DOHH2 (cell line): ENCODE measurements around the gene HEXA.
A peak's percentile ranks its signal among the peaks of the same experiment; 100 is the strongest.

Experiments
- H3F3A ChIP-seq: fragments of 200-600 bp; sonication (generic), shearing (Covaris generic); 2 replicates; pipeline ENCODE4 v1.6.0; 2016; ENCODE audit warnings: antibody characterized with exemption, mild to moderate bottlenecking; ENCODE audit not compliant: control insufficient read depth, insufficient read depth
- H3K27ac ChIP-seq: fragments of 200-600 bp; sonication (generic); 2 replicates; pipeline ENCODE4 v1.5.1; 2014; ENCODE audit warnings: low read depth, mild to moderate bottlenecking, low read length, moderate library complexity
- H3K27me3 ChIP-seq: fragments of 200-600 bp; sonication (generic); 2 replicates; pipeline ENCODE4 v1.6.1; 2014; ENCODE audit warnings: mild to moderate bottlenecking, low read length, mixed read lengths; ENCODE audit not compliant: control insufficient read depth
- H3K36me3 ChIP-seq: fragments of 200-600 bp; sonication (generic); 2 replicates; pipeline ENCODE4 v1.6.1; 2014; ENCODE audit warnings: mild to moderate bottlenecking, low read length, moderate library complexity, mixed read lengths; ENCODE audit not compliant: control insufficient read depth
- H3K4me1 ChIP-seq: fragments of 200-600 bp; sonication (generic); 2 replicates; pipeline ENCODE4 v1.6.1; 2014; ENCODE audit warnings: mild to moderate bottlenecking, low read length, mixed read lengths; ENCODE audit not compliant: control insufficient read depth
- H3K4me2 ChIP-seq: fragments of 200-600 bp; sonication (generic); 2 replicates; pipeline ENCODE4 v1.6.0; 2014; ENCODE audit warnings: mild to moderate bottlenecking, low read length, moderate library complexity
- H3K4me3 ChIP-seq: fragments of 200-600 bp; sonication (generic); 2 replicates; pipeline ENCODE4 v1.5.1; 2014; ENCODE audit warnings: mild to moderate bottlenecking, low read length, mixed read lengths
- H3K79me2 ChIP-seq: fragments of 200-600 bp; sonication (generic); 2 replicates; pipeline ENCODE4 v1.6.1; 2014; ENCODE audit warnings: mild to moderate bottlenecking, low read length, mixed read lengths; ENCODE audit not compliant: control insufficient read depth
- H3K9me2 ChIP-seq: fragments of 200-600 bp; sonication (generic); replicated peaks from 2 replicates; pipeline ENCODE4 v1.6.1; 2014; ENCODE audit warnings: mild to moderate bottlenecking, low read length, mixed read lengths; ENCODE audit not compliant: control insufficient read depth
- H3K9me3 ChIP-seq: fragments of 200-600 bp; sonication (generic); 2 replicates; pipeline ENCODE4 v1.6.1; 2014; ENCODE audit warnings: antibody characterized with exemption, low read length, mixed read lengths; ENCODE audit not compliant: control insufficient read depth, insufficient read depth
- H4K20me1 ChIP-seq: fragments of 200-600 bp; sonication (generic); 2 replicates; pipeline ENCODE4 v1.6.0; 2014; ENCODE audit warnings: low read depth, mild to moderate bottlenecking, antibody characterized with exemption, low read length, moderate library complexity; ENCODE audit not compliant: control insufficient read depth, insufficient read depth
- CTCF ChIP-seq: fragments of 200-600 bp; sonication (generic); IDR thresholded peaks from one replicate; pipeline ENCODE4 v1.5.1; 2014; ENCODE audit warnings: antibody characterized with exemption, mild to moderate bottlenecking, low read depth, low read length; ENCODE audit not compliant: poor library complexity, severe bottlenecking
- EZH2phosphoT487 ChIP-seq: fragments of 200-600 bp; sonication (generic); IDR thresholded peaks from 2 replicates; pipeline ENCODE4 v1.6.1; 2017; ENCODE audit warnings: borderline replicate concordance, mild to moderate bottlenecking, antibody characterized with exemption, low read length, moderate library complexity, mixed read lengths

HEXA gene

GRCh38 chr15:72375846-72376581, at the start of gene HEXA:
TSS of gene HEXA (minus strand) at chr15:72376014. CDS start at chr15:72375972, 42 bp downstream.
- H3K9me3 ChIP-seq, result no peaks in the 10 kb centered on the region
- peak within 1 kb of the TSS; percentile 69 for H3K4me2 ChIP-seq
- H3K4me3 ChIP-seq, result peak within 1 kb of the TSS; percentile 83
- peaks cover 2% of the 10 kb centered on the region; the same call in 1 of the 2 replicates for H3K36me3 ChIP-seq
- peaks cover 28% of the 10 kb centered on the region for H3K4me1 ChIP-seq
- peaks cover 5% of the 10 kb centered on the region; the same call in 1 of the 2 replicates for H3F3A ChIP-seq
- peaks cover 45% of the 10 kb centered on the region for H3K79me2 ChIP-seq
- no peaks in the 10 kb centered on the region for H3K9me2 ChIP-seq
- no peaks in the 10 kb centered on the region for H4K20me1 ChIP-seq
- no peak for TF ChIP-seq EZH2phosphoT487
- no peak for TF ChIP-seq CTCF
- peak within 1 kb of the TSS; percentile 39 for H3K27ac ChIP-seq
- H3K27me3 ChIP-seq, result no peaks in the 10 kb centered on the region

- Histone ChIP-seq H3K9me3 (0 out of 2 replicates have a peak, but pooled peaks cover 4% of the 10 kb centered on the region), H3K27me3 (no peaks in the 10 kb centered on the region), H3K9me2 (no peaks in the 10 kb centered on the region), H3K36me3 (no peaks in the 10 kb centered on the region), H4K20me1 (no peaks in the 10 kb centered on the region), H3K4me3 (no peak overlapping the region), H3K4me1 (peaks cover 3% of the 10 kb centered on the region; the same call in 1 of the 2 replicates), H3K27ac (no peak overlapping the region), H3F3A (no peaks in the 10 kb centered on the region), H3K79me2 (no peaks in the 10 kb centered on the region), H3K4me2 (no peak overlapping the region)
- TF ChIP-seq EZH2phosphoT487 (no peak), CTCF (no peak)
Observed at GRCh38 chr15:72423256-72423655, 47.4 kb upstream of the HEXA start.

GRCh38 chr15:72421484-72421883, 45.7 kb upstream of the HEXA start:
- H3K9me2 ChIP-seq, result no peaks in the 10 kb centered on the region
- H3K27ac ChIP-seq, result no peak overlapping the region

More at GRCh38 chr15:72421484-72421883, 45.7 kb upstream of the HEXA start:
- TF ChIP-seq CTCF, result no peak
- TF ChIP-seq EZH2phosphoT487, result no peak
- Histone ChIP-seq H4K20me1 (no peaks in the 10 kb centered on the region), H3F3A (no peaks in the 10 kb centered on the region), H3K9me3 (no peaks in the 10 kb centered on the region), H3K4me3 (no peak overlapping the region), H3K4me2 (no peak overlapping the region), H3K79me2 (no peaks in the 10 kb centered on the region), H3K4me1 (peaks cover 3% of the 10 kb centered on the region; the same call in 1 of the 2 replicates), H3K27me3 (no peaks in the 10 kb centered on the region), H3K36me3 (no peaks in the 10 kb centered on the region)
